ENCODE results near the gene FCHO2. TPM values are rescaled to one million over a fixed set of nuclear protein-coding genes. Genes with fewer than 3 reads are reported as not detected.

The FCHO2 gene
- total RNA-seq, 2 donors from 2014 or later = 3.4 to 7.1 TPM

DNA sequence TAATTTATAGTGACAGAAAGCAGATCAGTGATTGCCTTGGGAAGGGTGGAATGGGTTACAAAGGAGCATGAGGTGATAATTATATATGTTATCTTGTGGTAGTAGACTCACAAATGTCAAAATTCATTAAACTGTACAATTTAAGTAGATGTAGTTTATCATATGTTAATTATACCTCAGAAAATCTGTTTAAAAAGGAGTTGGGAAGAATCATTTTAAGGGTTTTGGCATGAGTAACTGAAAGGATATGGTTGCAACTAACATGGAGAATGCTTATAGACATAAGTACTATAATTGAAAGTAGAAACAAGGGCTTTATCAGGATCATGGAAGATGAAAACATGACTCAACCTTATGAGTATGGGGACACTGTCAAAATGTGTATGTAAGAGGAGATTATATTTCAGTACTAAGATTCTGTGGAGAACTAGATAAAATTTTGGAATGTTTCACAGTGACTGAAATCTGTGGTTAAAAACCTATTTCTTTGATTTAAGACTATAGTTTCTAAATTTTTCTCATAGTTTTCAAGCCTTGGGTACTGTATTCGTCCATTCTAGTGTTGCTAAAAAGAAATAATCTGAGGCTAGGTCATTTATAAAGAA lies 73.3 kb downstream of the FCHO2 start:
- Mint-ChIP-seq H3K9me3 (no peaks in the 10 kb centered on the region), H3K27me3 (no peaks in the 10 kb centered on the region), H3K36me3 (no peaks in the 10 kb centered on the region), H3K4me1 (ENCODE audit: low read depth in 2 of 2) (no peaks in the 10 kb centered on the region), H3K4me3 (no peak overlapping the region), H3K27ac (no peak overlapping the region)
- ATAC-seq = no peak
- no peak for DNase-seq (ENCODE audit: low spot score)

GRCh38 chr5:73030531-73030930 lies 74.7 kb downstream of the FCHO2 start:
- no peaks in the 10 kb centered on the region for H3K4me1 Mint-ChIP-seq (ENCODE audit: low read depth in 2 of 2)
- no peaks in the 10 kb centered on the region for H3K36me3 Mint-ChIP-seq
- H3K4me3 Mint-ChIP-seq = no peak overlapping the region
- H3K27me3 Mint-ChIP-seq = no peaks in the 10 kb centered on the region
- no peaks in the 10 kb centered on the region for H3K9me3 Mint-ChIP-seq
- no peak overlapping the region for H3K27ac Mint-ChIP-seq
- DNase-seq (ENCODE audit: low spot score) (no peak), ATAC-seq (no peak)

GRCh38 chr5:73030995-73031394 lies 75.2 kb downstream of the FCHO2 start:
- no peak for ATAC-seq
- Mint-ChIP-seq H3K27ac (no peak overlapping the region), H3K27me3 (no peaks in the 10 kb centered on the region), H3K4me3 (no peak overlapping the region), H3K4me1 (ENCODE audit: low read depth in 2 of 2) (no peaks in the 10 kb centered on the region), H3K36me3 (no peaks in the 10 kb centered on the region), H3K9me3 (no peaks in the 10 kb centered on the region)
- DNase-seq (ENCODE audit: low spot score) = no peak

GRCh38 chr5:73031839-73032238 lies 76.0 kb downstream of the FCHO2 start:
- H3K4me3 Mint-ChIP-seq = no peak overlapping the region
- ATAC-seq (no peak), DNase-seq (ENCODE audit: low spot score) (no peak)
- H3K27me3 Mint-ChIP-seq = no peaks in the 10 kb centered on the region
- no peaks in the 10 kb centered on the region for H3K9me3 Mint-ChIP-seq
- H3K36me3 Mint-ChIP-seq = no peaks in the 10 kb centered on the region
- H3K27ac Mint-ChIP-seq = no peak overlapping the region
- no peaks in the 10 kb centered on the region for H3K4me1 Mint-ChIP-seq (ENCODE audit: low read depth in 2 of 2)

DNA sequence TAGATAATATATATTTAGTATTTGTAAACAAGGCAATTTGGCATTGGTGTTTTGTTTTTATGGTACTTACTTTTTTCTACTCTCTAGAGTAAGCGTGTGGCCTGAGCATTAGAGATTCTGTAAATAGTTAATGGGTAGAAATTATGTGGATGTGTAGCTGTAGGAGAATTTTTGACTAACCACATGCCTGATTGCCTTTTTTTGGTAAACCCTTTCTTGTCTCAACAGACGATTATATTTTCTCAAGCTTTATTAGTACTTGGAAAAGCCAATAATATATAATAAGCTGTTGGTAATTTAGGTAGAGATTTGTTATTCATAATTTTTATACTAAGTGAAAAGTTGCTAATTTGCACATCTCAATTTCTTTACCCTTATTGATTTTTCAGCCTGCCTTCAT lies 76.8 kb downstream of the FCHO2 start:
- Mint-ChIP-seq H3K4me1 (ENCODE audit: low read depth in 2 of 2) (no peaks in the 10 kb centered on the region), H3K27ac (no peak overlapping the region), H3K27me3 (no peaks in the 10 kb centered on the region), H3K9me3 (no peaks in the 10 kb centered on the region), H3K36me3 (no peaks in the 10 kb centered on the region), H3K4me3 (no peak overlapping the region)
- ATAC-seq = no peak
- no peak for DNase-seq (ENCODE audit: low spot score)

GRCh38 chr5:73037545-73037944 lies 81.7 kb downstream of the FCHO2 start:
- no peak for ATAC-seq
- no peaks in the 10 kb centered on the region for H3K9me3 Mint-ChIP-seq

DNA sequence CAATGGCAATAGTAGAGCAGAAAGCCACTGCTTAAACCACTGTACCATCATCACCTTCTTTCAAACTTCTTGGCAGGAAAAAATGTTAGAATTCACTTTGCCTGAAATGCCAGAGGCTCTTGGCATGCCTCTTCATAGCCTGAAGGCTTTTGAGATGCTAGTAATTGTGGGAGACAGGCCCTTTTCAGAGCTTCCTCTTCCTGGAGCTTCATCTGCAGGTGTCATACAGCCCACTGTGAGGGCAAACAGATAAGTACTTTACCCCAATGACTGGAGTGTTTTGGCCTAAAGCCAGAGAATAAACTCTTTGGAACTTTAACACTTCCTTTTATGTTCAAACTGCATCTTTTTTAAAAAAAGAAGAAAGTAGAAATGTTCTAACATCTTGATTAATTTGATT lies 83.2 kb downstream of the FCHO2 start:
- no peak overlapping the region for H3K27ac Mint-ChIP-seq
- no peaks in the 10 kb centered on the region for H3K4me1 Mint-ChIP-seq (ENCODE audit: low read depth in 2 of 2)
- H3K9me3 Mint-ChIP-seq = no peaks in the 10 kb centered on the region
- H3K4me3 Mint-ChIP-seq = no peak overlapping the region
- H3K36me3 Mint-ChIP-seq = no peaks in the 10 kb centered on the region
- DNase-seq (ENCODE audit: low spot score) = no peak
- H3K27me3 Mint-ChIP-seq = no peaks in the 10 kb centered on the region
- ATAC-seq = no peak

More at GRCh38 chr5:73037545-73037944, 81.7 kb downstream of the FCHO2 start:
- H3K4me3 Mint-ChIP-seq = no peak overlapping the region
- no peak overlapping the region for H3K27ac Mint-ChIP-seq
- DNase-seq (ENCODE audit: low spot score) = no peak
- no peaks in the 10 kb centered on the region for H3K4me1 Mint-ChIP-seq (ENCODE audit: low read depth in 2 of 2)
- H3K36me3 Mint-ChIP-seq = no peaks in the 10 kb centered on the region
- no peaks in the 10 kb centered on the region for H3K27me3 Mint-ChIP-seq

DNA sequence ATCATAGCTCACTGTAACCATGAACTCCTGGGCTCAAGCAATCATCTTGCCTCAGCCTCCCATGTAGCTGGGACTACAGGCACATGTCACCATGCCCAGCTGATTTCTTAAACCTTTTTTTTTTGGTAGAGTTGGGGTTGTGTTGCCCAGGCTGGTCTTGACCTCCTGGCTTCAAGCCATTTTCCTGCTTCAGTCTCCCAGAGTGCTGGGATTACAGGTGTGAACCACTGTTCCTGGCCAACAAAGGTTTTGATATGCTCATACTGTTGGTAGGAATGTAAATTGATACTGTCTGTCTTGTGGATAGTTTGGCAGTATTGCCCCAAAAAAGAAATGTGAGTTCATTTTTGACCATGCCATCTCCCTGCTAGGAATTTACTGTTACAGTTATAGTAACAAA lies 87.2 kb downstream of the FCHO2 start:
- H3K9me3 Mint-ChIP-seq = no peaks in the 10 kb centered on the region
- H3K36me3 Mint-ChIP-seq = peaks cover 10% of the 10 kb centered on the region
- H3K4me1 Mint-ChIP-seq (ENCODE audit: low read depth in 2 of 2) = no peaks in the 10 kb centered on the region
- H3K4me3 Mint-ChIP-seq = no peak overlapping the region
- ATAC-seq = no peak
- H3K27ac Mint-ChIP-seq = no peak overlapping the region
- H3K27me3 Mint-ChIP-seq = no peaks in the 10 kb centered on the region
- no peak for DNase-seq (ENCODE audit: low spot score)

DNA sequence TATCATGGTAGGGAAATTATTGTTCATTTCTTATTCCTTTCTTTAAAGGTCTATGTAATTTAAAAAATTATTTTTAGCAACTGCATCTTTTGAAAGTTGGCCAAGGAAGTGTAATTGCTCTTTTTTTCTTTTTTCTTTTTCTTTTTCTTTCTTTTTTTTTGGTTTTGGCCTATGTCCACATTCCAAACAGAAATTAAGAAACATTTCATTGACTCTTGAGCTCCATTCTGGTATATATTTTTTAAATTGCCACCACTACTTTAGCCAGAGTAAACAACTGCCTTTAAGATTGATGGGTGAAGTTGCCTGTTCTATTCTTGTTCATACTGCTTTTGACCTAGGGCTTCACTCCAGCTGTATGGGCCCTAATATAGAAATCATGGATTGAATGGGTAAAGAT lies 88.7 kb downstream of the FCHO2 start:
- Mint-ChIP-seq H3K27ac (no peak overlapping the region), H3K36me3 (peaks cover 10% of the 10 kb centered on the region), H3K9me3 (no peaks in the 10 kb centered on the region), H3K4me1 (ENCODE audit: low read depth in 2 of 2) (no peaks in the 10 kb centered on the region), H3K27me3 (no peaks in the 10 kb centered on the region), H3K4me3 (no peak overlapping the region)
- ATAC-seq = no peak
- no peak for DNase-seq (ENCODE audit: low spot score)

DNA sequence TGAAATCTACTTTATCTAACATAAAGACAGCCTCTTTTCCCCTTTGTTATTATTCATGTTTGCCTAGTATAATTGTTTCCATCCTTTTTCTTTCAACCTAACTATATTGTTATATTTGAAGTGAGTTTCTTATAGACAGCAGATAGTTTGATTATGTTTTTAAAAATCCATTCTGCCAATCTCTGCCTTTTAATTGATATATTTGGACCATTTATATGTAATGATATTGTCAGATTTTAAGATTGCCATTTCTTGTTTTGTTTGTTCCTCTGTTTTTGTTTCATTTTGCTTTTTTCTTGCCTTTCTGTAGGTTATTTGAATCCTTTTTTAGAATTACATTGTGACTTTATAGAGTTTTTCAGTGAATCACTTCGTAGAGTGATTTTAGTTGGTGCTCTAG lies 89.8 kb downstream of the FCHO2 start:
- Mint-ChIP-seq H3K27ac (no peak overlapping the region), H3K27me3 (no peaks in the 10 kb centered on the region), H3K9me3 (no peaks in the 10 kb centered on the region), H3K4me1 (ENCODE audit: low read depth in 2 of 2) (no peaks in the 10 kb centered on the region), H3K4me3 (no peak overlapping the region), H3K36me3 (peaks cover 10% of the 10 kb centered on the region)
- DNase-seq (ENCODE audit: low spot score) (no peak), ATAC-seq (no peak)

- DNase-seq (ENCODE audit: low spot score) (no peak), ATAC-seq (no peak)
- H3K4me1 Mint-ChIP-seq (ENCODE audit: low read depth in 2 of 2) = no peaks in the 10 kb centered on the region
- no peaks in the 10 kb centered on the region for H3K9me3 Mint-ChIP-seq
- H3K27ac Mint-ChIP-seq = no peak overlapping the region
- H3K27me3 Mint-ChIP-seq = no peaks in the 10 kb centered on the region
- no peaks in the 10 kb centered on the region for H3K36me3 Mint-ChIP-seq
- no peak overlapping the region for H3K4me3 Mint-ChIP-seq
Observed at GRCh38 chr5:73061593-73061992, 105.8 kb downstream of the FCHO2 start.

DNA sequence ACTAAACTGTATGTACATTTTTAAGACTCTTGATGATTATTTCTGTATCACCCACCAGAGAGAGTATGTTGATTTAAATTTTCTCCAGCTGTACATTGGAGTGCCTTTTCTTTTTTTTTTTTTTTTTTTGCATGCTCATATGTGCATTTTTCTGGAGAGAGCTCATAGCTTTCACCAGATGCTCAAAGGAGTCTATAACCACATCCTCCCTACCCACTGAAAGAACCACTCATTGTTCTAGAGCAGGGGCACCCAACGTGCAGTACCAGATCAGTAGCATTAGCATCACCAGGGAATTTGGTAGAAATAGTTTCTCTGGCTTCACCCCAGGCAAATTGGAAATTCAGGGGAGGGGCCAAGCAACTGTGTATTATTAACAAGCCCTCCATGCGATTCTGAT lies 110.6 kb downstream of the FCHO2 start:
- Mint-ChIP-seq H3K4me1 (ENCODE audit: low read depth in 2 of 2) (no peaks in the 10 kb centered on the region), H3K9me3 (no peaks in the 10 kb centered on the region), H3K4me3 (no peak overlapping the region), H3K27ac (no peak overlapping the region), H3K27me3 (no peaks in the 10 kb centered on the region), H3K36me3 (no peaks in the 10 kb centered on the region)
- ATAC-seq (no peak), DNase-seq (ENCODE audit: low spot score) (no peak)

GRCh38 chr5:73067213-73067612 lies 111.4 kb downstream of the FCHO2 start:
- H3K27me3 Mint-ChIP-seq = no peaks in the 10 kb centered on the region
- no peak overlapping the region for H3K4me3 Mint-ChIP-seq
- H3K9me3 Mint-ChIP-seq = no peaks in the 10 kb centered on the region
- no peaks in the 10 kb centered on the region for H3K36me3 Mint-ChIP-seq
- no peaks in the 10 kb centered on the region for H3K4me1 Mint-ChIP-seq (ENCODE audit: low read depth in 2 of 2)
- H3K27ac Mint-ChIP-seq = no peak overlapping the region
- ATAC-seq = no peak
- no peak for DNase-seq (ENCODE audit: low spot score)

GRCh38 chr5:73081093-73081492 lies 125.3 kb downstream of the FCHO2 start:
- Mint-ChIP-seq H3K27me3 (no peaks in the 10 kb centered on the region), H3K27ac (no peak overlapping the region), H3K36me3 (no peaks in the 10 kb centered on the region), H3K4me3 (no peak overlapping the region), H3K4me1 (ENCODE audit: low read depth in 2 of 2) (no peaks in the 10 kb centered on the region), H3K9me3 (no peaks in the 10 kb centered on the region)
- ATAC-seq = no peak
- DNase-seq (ENCODE audit: low spot score) = no peak

GRCh38 chr5:73088026-73088425 lies 132.2 kb downstream of the FCHO2 start:
- no peaks in the 10 kb centered on the region for H3K9me3 Mint-ChIP-seq
- ATAC-seq = no peak
- H3K4me3 Mint-ChIP-seq = no peak overlapping the region

More at GRCh38 chr5:73088026-73088425, 132.2 kb downstream of the FCHO2 start:
- no peak for DNase-seq (ENCODE audit: low spot score)
- Mint-ChIP-seq H3K27ac (no peak overlapping the region), H3K36me3 (no peaks in the 10 kb centered on the region), H3K4me1 (ENCODE audit: low read depth in 2 of 2) (no peaks in the 10 kb centered on the region), H3K27me3 (no peaks in the 10 kb centered on the region)
